Putamen (tissue), 1 donor: ENCODE results near the gene IL17RC.
"Not testable (repeated sequence)": the region's sequence is repeated elsewhere in the genome, so short reads cannot be mapped to it uniquely, and the experiment has no call there.

Experiments used
- DNase-seq: peaks from one replicate; pipeline ENCODE4 v3.0.0-alpha.2; 2016; ENCODE audit warnings: low spot score

IL17RC gene

DNA sequence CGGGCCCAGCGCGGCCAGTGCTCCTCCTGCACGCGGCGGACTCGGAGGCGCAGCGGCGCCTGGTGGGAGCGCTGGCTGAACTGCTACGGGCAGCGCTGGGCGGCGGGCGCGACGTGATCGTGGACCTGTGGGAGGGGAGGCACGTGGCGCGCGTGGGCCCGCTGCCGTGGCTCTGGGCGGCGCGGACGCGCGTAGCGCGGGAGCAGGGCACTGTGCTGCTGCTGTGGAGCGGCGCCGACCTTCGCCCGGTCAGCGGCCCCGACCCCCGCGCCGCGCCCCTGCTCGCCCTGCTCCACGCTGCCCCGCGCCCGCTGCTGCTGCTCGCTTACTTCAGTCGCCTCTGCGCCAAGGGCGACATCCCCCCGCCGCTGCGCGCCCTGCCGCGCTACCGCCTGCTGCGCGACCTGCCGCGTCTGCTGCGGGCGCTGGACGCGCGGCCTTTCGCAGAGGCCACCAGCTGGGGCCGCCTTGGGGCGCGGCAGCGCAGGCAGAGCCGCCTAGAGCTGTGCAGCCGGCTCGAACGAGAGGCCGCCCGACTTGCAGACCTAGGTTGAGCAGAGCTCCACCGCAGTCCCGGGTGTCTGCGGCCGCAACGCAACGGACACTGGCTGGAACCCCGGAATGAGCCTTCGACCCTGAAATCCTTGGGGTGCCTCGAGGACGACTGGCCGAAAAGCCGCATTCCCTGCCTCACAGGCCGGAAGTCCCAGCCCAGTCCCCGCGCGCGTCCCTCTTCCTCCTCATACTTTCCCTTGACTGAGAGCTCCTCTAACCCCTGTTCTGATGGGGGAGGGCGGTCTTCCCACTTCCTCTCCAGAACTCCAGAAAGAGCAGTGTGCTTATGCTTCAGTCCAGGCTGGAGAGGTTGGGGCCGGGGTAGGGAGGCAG is 1.4 kb upstream of the IL17RC start:
- no peak for DNase-seq

DNA sequence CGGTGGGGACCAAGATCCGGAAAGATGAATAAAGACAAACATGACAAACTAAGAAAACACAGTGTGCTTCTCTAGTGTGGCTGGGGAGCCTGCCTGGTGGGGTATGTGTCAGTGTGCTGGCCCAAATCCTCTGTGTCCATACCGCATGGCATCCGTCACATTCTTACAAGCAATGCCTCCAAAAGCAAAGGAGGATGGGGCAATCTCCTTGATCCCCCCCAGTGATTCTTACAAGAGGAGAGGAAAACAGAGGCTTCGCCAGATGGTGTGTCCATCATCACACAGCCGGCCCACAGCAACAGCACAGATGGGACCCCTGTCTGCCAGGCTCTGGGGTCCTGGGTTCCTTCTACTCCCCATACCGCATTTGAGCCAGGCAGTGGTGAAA is 558 bp upstream of the IL17RC start:
- no peak for DNase-seq

DNA sequence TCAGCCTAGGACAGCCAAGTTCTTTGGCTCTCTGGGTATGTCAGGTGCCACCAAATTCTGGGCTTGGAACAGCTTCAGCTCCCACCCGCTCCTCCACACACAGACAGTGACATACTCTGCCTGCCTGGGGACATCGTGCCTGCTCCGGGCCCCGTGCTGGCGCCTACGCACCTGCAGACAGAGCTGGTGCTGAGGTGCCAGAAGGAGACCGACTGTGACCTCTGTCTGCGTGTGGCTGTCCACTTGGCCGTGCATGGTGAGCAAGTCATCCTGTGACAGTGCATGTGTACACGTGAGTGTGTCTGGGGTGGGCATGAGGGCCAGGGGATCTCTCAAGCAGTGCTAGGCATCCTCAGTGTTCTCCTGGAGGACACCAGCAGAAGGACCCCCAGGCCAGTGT is 922 bp downstream of the IL17RC start:
- no peak for DNase-seq

DNA sequence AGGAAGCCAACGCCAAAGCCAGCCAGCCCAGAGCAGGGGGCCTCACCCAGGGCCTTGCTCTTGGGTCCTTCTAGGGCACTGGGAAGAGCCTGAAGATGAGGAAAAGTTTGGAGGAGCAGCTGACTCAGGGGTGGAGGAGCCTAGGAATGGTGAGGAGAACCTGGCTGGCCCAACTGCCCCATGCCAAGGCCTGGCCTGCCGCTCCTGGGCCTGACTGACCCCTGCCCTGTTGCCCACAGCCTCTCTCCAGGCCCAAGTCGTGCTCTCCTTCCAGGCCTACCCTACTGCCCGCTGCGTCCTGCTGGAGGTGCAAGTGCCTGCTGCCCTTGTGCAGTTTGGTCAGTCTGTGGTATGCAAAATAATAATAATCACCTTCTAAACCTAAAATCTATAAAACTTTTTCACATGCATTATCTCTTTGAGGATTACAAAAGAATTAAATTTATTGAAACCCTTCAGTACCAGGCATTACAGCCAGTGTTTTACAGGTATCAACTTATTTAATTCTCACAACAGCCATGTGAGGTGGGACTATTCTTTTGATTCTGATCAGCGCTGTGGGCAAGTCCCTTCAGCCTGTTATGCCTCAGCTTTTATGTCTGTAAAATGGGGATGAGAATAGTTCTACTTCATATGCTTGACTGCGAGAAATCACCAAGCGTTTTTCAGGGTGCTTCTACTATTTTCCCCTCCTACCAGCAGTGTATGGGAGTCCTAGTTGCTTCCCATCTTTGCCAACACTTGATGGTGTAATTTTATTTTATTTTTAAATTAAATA is 1.6 kb downstream of the IL17RC start:
- no peak for DNase-seq

DNA sequence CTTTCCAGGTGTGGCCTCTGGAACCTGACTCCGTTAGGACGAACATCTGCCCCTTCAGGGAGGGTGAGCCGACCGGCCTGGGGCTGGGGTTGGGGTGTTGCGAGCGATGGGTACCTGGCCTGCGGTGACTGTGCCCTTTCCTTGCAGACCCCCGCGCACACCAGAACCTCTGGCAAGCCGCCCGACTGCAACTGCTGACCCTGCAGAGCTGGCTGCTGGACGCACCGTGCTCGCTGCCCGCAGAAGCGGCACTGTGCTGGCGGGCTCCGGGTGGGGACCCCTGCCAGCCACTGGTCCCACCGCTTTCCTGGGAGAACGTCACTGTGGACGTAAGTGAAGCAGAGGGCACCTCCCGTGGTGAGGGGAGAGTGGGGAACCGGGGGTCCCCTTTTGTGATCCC is 11.3 kb downstream of the IL17RC start:
- no peak for DNase-seq

DNA sequence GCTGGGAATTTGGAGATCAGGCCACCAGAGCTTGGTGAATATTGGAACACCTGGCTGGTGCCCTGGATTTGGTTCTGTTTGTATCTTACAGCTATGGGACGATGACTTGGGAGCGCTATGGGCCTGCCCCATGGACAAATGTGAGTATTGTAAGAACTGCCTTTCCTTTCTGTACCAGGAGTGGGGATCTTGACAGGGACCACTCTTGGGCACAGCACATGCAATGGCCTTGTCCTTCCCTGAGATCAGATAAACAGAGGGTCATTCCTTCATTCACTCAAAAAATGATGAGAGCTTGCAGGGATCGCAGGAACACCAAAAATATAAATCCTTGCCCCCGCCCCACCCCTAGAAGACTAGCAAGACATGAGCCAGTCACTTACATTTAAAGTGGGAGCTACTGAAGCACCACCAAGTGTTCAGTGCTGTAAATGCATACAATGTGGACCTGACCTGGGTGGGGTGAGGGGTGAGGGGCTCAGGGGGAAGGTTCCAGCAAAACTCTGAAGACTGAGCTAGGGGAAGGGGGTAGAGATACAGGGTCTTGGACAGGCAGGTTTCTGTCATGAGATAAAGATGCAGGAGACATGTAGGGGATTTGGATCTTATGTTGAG is 14.0 kb downstream of the IL17RC start:
- no peak for DNase-seq

DNA sequence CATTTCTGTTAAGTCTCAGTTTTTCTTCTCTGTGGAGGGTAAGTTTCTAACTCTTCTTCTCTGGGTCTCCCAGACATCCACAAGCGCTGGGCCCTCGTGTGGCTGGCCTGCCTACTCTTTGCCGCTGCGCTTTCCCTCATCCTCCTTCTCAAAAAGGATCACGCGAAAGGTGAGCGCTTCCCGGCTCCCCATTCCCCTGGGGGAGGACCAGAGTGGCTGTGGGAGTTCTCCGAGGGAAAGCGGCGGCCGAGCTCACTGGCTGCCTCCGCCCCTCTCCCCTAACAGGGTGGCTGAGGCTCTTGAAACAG is 15.6 kb downstream of the IL17RC start:
- DNase-seq, result no peak

DNA sequence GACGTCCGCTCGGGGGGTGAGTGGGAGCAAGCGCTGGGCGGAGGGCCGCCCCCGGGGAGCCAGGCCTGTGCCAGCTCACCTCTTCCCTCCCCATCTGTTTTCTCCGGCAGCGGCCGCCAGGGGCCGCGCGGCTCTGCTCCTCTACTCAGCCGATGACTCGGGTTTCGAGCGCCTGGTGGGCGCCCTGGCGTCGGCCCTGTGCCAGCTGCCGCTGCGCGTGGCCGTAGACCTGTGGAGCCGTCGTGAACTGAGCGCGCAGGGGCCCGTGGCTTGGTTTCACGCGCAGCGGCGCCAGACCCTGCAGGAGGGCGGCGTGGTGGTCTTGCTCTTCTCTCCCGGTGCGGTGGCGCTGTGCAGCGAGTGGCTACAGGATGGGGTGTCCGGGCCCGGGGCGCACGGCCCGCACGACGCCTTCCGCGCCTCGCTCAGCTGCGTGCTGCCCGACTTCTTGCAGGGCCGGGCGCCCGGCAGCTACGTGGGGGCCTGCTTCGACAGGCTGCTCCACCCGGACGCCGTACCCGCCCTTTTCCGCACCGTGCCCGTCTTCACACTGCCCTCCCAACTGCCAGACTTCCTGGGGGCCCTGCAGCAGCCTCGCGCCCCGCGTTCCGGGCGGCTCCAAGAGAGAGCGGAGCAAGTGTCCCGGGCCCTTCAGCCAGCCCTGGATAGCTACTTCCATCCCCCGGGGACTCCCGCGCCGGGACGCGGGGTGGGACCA is 16.1 kb downstream of the IL17RC start:
- DNase-seq, result peak; percentile 69

DNA sequence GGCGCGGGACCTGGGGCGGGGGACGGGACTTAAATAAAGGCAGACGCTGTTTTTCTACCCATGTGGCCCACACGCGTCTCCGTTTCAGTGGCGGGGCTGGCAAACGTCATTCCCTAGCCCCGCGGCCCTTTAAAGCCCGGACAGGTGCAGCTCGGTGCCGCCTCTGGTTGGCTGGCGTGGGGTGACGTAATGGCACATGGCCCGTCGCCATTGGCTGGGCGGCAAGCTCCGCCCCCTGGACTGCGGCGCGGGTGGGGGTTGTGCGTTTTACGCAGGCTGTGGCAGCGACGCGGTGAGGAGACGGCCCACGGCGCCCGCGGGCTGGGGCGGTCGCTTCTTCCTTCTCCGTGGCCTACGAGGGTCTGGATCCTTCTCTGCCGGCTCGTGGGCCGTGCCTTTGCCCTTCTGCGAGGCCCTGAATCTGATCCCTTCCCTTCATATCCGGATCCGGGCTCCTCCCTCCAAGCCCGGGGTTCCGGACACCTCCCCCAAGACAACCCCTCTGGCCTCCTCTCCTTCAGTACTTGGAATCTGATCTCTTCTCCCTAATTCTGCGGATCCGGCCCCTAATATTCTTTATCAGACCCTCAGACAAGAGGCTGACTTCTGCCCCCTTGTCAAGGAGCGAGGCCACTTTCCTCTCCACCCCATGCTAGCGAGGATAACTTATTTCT is 16.8 kb downstream of the IL17RC start, which contains the start of gene CRELD1:
CRELD1 (plus strand) TSS at position 274 of the 674 bp plus-strand sequence. CDS start 605 bp downstream, outside the sequence.
- peak; percentile 96 for DNase-seq

DNA sequence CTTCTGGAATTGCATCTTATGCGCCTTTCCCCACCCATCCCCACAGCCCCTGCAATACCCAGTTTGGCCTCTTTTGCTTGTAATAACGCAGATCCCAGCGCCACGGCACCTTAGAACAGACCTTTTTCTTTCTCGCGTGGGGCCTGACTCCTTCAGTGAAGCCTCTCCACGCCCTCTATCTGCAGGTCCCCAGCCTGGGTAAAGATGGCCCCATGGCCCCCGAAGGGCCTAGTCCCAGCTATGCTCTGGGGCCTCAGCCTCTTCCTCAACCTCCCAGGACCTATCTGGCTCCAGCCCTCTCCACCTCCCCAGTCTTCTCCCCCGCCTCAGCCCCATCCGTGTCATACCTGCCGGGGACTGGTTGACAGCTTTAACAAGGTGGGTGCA is 17.3 kb downstream of the IL17RC start:
- DNase-seq, result no peak

DNA sequence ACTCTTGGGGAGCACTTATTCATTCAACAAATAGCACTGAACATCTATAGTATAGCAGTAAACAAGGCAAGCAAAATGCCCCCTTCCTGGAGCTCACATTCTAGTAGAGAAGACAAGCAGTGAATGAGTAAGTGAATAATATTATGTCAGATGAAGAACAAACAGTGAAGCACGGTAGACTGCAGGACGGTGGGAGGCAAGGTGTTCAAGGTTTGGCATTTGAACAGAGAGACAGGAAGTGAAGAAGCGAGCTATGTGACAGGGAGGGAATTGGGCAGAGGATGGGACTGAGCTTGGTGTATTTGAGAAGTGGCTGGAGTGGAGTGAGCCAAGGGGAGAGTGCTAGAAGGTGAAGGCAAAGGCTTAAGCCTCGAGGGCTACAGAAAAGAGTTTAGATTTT is 18.1 kb downstream of the IL17RC start:
- DNase-seq, result no peak

DNA sequence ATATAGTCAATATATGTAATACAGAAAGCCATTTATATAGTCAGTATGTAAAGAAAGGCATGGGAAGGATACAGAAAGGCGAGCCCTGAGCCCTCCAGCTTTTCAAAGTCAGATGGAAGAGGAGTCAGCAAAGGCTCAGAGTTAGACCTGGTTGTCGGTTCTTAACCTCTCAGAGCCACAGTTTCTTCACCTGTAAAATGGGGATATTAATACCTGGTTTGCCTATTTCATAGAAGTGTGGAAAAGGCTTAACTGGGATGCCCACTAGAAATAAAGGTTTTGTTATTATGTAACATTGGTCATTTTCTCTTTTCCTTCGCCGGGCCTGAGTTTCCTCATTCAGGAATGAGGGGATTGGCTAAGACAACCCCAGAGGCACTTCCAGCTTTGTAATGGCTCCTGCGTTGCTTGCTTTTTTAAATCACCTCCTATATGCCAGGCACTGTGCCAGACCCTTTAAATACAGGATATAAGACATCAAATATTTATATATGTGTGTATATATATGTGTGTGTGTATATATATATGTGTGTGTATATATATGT is 19.1 kb downstream of the IL17RC start:
- no peak for DNase-seq

DNA sequence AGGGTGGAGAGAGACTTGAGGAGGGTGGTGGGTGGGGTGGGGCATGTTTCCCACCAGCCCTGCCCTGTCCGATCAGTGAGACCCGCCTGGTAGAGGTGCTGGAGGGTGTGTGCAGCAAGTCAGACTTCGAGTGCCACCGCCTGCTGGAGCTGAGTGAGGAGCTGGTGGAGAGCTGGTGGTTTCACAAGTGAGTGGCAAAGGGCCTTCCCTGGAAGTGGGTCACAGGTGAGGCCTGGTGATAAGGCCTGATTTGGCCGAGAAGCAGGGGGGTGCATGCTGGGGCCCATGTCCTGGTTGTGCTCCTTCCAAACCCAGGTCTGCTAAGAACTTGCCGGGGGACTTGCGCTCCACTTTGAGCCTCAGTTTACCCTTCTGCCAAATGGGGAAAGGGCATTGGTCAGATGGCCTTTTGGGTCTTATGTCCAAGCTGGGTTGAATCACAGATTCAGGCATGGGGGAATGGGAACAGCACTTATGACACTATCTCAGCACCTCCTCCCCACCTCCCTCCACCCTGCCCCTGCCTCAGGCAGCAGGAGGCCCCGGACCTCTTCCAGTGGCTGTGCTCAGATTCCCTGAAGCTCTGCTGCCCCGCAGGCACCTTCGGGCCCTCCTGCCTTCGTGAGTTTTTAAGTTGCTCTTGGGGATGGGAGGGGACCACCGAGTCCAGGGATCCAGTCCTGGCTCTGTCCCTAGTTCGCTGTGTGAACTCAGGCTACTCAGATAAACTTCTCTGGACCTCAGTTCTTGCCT is 20.8 kb downstream of the IL17RC start:
- no peak for DNase-seq

DNA sequence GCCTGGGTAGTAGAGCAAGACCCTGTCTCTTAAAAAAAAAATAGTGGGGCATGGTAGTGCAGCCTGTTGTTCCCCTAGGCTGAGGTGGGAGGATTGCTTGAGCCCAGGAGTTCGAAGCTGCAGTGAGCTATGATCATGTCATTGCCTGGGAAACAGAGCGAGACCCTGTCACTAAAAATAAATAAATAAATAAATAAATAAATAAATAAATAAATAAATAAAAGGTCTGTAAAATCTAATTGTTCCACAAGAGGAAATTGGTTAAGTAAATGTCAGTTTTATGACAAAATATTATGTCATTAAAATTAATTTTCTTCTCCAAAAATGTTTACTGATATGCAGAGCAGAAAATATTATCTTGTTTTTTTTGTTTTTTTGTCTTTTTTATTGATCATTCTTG is 22.1 kb downstream of the IL17RC start:
- DNase-seq, result no peak

DNA sequence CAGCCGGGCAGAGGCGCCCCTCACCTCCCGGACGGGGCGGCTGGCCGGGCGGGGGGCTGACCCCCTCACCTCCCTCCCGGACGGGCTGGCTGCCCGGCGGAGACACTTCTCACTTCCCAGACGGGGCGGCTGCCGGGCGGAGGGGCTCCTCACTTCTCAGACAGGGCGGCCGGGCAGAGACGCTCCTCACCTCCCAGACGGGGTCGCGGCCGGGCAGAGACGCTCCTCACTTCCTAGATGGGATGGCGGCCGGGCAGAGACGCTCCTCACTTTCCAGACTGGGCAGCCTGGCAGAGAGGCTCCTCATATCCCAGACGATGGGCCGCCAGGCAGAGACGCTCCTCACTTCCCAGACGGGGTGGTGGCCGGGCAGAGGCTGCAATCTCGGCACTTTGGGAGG is 23.0 kb downstream of the IL17RC start:
- DNase-seq, result not testable (repeated sequence)

DNA sequence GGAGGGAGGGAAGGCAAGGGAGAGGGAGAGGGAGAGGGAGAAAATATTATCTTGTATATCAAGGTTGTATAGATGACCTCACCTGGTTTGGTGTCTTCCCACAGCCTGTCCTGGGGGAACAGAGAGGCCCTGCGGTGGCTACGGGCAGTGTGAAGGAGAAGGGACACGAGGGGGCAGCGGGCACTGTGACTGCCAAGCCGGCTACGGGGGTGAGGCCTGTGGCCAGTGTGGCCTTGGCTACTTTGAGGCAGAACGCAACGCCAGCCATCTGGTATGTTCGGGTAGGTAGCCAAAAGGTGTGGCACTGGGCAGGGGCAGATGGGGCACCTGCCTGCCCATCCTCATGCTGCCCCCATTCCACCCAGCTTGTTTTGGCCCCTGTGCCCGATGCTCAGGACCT is 23.8 kb downstream of the IL17RC start:
- DNase-seq, result no peak

DNA sequence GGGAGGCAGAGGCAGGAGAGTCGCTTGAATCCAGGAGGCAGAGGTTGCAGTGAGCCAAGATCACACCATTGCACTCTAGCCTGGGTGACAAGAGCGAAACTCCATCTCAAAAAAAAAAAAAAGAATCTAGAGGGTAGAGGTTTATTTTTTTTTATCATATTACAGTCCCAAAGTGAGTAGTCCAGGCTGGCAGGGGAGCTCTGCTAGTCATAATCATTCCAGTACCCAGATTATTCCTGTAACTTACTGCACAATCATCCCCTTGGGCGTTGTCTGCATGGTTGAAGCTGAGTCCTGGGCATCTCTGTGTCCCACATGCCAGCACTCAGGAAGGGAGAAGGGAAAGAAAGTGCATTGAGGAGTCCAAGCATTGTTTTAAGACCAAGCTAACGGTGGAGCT is 25.3 kb downstream of the IL17RC start:
- no peak for DNase-seq

DNA sequence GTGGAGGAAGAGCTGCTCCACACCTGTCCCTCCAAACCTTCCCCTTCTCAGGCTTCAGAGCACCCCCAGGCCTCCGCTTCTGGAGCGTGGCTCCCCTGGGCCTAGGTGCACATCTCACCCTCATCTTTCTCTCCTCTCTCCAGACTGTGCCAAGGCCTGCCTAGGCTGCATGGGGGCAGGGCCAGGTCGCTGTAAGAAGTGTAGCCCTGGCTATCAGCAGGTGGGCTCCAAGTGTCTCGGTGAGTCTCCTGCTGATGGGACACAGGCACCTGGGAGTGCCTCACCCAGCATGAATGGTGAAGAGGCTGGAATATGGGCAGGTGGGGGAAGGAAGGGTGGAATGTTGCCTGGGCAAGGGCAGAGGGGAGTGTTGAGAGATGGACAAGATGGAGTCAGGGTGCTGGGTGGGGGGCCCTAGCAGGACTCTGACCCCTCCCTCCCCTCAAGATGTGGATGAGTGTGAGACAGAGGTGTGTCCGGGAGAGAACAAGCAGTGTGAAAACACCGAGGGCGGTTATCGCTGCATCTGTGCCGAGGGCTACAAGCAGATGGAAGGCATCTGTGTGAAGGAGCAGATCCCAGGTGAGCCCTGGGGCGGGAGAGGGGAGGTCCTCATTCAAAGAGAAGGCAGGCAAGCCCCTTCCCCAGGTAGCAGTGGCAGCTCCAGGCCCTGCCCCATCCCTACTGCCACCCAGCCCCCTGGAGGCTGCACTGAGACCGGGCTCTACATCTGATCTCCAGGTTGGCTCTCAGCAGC is 26.2 kb downstream of the IL17RC start:
- no peak for DNase-seq

DNA sequence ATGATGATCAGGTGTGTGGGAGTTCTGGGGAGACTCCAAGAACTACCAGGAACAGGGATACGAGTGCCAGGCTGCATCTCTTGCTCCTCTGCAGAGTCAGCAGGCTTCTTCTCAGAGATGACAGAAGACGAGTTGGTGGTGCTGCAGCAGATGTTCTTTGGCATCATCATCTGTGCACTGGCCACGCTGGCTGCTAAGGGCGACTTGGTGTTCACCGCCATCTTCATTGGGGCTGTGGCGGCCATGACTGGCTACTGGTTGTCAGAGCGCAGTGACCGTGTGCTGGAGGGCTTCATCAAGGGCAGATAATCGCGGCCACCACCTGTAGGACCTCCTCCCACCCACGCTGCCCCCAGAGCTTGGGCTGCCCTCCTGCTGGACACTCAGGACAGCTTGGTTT is 27.4 kb downstream of the IL17RC start:
- no peak for DNase-seq

DNA sequence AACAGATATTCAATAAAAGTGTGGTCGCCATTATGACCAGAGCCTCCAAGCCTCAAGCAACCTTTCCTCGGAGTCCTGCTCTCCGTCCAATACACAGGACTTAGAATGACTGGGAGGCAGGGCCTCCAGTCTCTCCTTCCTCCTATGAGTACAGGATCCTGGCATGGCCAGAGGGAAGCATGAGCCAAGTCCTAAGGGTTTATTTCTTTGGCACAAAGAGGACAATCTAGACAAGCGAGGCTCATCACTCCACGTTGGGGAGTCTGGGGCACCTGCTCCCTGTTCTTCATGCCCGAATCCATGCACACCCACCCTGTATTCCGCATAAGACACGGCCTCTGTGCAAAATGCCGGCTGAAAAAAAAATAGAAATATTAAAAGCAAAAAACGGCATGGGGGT is 28.5 kb downstream of the IL17RC start:
- no peak for DNase-seq
